Effector CD4-positive, alpha-beta T cell (primary cell): ENCODE results near the gene COG6.

Source experiments
- DNase-seq: peaks from one replicate; pipeline ENCODE4 v3.0.0-alpha.2; 2020

COG6 gene

GRCh38 chr13:39682310-39682709 lies 26.8 kb downstream of the COG6 start:
- DNase-seq = no peak

- DNase-seq = no peak
These were observed 27.3 kb downstream of the COG6 start for GRCh38 chr13:39682788-39683187.

GRCh38 chr13:39684531-39685137 lies 29.2 kb downstream of the COG6 start:
- DNase-seq = no peak

- DNase-seq = no peak
These were observed 30.2 kb downstream of the COG6 start for GRCh38 chr13:39685652-39686051.

GRCh38 chr13:39688278-39688677 lies 32.8 kb downstream of the COG6 start:
- no peak for DNase-seq

GRCh38 chr13:39688699-39689405 lies 33.4 kb downstream of the COG6 start:
- no peak for DNase-seq

- no peak for DNase-seq
These were observed 37.4 kb downstream of the COG6 start for GRCh38 chr13:39692660-39693438.

- DNase-seq = no peak
These were observed 43.8 kb downstream of the COG6 start for GRCh38 chr13:39699274-39699673.

- no peak for DNase-seq
These were observed 57.2 kb downstream of the COG6 start for GRCh38 chr13:39712626-39713025.

- no peak for DNase-seq
These were observed 73.7 kb downstream of the COG6 start for GRCh38 chr13:39729156-39729555.

- DNase-seq = no peak
These were observed 79.5 kb downstream of the COG6 start for GRCh38 chr13:39734952-39735351.

GRCh38 chr13:39737047-39737446 lies 81.6 kb downstream of the COG6 start:
- no peak for DNase-seq

GRCh38 chr13:39740761-39741160 lies 85.3 kb downstream of the COG6 start:
- no peak for DNase-seq

- DNase-seq = no peak
These were observed 93.5 kb downstream of the COG6 start for GRCh38 chr13:39748961-39749360.

- no peak for DNase-seq
These were observed 94.1 kb downstream of the COG6 start for GRCh38 chr13:39749528-39749927.

GRCh38 chr13:39751805-39752204 lies 96.3 kb downstream of the COG6 start:
- no peak for DNase-seq

- no peak for DNase-seq
These were observed 105.1 kb downstream of the COG6 start for GRCh38 chr13:39760521-39760920.

GRCh38 chr13:39765801-39766463 lies 110.5 kb downstream of the COG6 start:
- DNase-seq = no peak

- DNase-seq = no peak
These were observed 111.1 kb downstream of the COG6 start for GRCh38 chr13:39766464-39767158.

GRCh38 chr13:39767791-39768517 lies 112.5 kb downstream of the COG6 start:
- DNase-seq = no peak

GRCh38 chr13:39768962-39769361 lies 113.5 kb downstream of the COG6 start:
- DNase-seq = no peak
